NCI-H1694 treated with DMSO at 0.1 percent for 48 hours (cell line): ENCODE measurements around the gene AOC2.
"Not testable (repeated sequence)": the region's sequence is repeated elsewhere in the genome, so short reads cannot be mapped to it uniquely, and the experiment has no call there.

Source experiments
- DNase-seq: peaks from one replicate; lab custom pipeline; 2025; lab: John Stamatoyannopoulos, UW

The AOC2 gene

DNA sequence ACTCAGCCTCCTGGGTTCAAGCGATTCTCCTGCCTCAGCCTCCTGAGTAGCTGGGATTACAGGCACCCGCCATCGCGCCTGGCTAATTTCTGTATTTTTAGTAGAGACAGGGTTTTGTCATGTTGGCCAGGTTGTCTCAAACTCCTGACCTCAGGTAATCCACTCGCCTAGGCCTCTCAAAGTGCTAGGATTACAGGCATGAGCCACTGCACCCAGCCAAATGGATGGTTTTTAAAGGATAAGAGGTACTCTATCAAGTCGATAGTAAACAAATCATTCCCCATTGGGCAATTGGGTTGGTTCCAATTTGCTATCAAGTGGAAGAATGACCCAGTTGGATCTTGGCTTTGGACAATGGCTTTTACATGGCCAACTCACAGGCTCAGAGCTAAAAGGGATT is 37.3 kb downstream of the AOC2 start:
- DNase-seq, result not testable (repeated sequence)

DNA sequence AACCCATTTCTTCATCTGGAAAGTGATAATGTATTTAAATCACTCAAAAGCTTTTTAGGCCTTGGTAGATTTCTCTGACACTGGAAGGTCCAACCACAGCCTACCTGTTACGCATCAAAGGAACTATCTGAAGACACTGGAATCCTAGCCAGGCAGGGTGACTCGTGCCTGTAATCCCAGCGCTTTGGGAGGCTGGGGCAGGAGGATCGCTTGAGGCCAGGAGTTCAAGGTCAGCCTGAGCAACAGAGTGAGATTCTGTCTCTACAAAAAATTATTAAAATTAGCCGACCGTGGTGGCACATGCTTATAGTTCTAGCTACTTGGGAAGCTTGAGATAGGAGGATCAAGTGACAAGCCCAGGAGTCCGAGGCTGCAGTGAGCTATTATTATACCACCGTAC is 37.8 kb downstream of the AOC2 start:
- no peak for DNase-seq

DNA sequence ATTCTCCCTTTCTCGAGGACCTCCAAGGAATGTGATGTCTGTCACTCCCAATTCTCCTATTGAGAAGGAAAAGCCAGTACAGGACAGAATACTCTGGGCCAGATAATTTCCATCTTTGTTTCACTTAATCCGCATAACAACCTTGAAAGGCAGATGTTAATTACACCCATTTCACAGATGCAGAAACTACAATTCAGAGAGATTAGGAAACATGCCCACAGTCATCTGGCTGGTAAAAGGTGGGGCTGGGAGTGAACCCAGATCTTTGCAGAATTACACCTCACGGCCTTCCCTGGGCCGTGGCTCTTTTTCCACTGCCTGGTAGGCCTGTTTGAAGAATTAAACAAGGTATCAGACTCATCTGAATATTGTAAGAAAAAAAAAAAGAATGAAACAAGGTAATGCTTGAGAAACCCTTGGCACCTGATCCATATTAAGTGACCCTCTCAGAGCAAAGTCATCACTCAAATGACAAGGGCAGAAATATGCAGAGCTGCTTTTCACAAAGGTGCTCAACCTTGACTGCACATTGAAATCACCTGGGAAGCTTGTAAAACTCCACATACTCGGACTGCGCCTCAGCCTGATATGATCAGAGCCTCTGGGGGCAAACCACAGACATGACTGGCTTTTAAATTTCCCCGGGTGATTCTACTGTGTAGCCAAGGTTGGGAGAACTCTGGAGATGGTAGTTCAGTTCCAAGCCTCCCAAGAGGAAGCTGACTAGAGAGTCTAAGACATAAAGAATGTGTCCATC is 39.6 kb downstream of the AOC2 start:
- no peak for DNase-seq

DNA sequence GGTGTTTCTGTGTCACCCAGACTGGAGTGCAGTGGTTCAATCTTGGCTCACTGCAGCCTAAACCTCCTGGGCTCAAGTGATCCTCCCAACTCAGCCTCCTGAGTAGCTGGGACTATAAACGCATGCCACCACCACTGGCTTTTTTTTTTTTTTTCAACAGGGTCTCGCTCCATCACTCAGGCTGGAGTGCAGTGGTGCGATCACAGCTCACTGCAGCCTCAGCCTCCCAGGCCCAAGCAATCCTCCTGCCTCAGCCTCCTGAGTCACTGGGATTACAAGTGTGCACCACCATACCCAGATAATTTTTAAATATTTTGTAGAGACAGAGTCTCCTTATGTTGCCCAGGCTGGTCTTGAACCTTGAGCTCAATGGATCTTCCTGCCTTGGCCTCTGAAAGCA is 41.4 kb downstream of the AOC2 start:
- DNase-seq, result not testable (repeated sequence)

DNA sequence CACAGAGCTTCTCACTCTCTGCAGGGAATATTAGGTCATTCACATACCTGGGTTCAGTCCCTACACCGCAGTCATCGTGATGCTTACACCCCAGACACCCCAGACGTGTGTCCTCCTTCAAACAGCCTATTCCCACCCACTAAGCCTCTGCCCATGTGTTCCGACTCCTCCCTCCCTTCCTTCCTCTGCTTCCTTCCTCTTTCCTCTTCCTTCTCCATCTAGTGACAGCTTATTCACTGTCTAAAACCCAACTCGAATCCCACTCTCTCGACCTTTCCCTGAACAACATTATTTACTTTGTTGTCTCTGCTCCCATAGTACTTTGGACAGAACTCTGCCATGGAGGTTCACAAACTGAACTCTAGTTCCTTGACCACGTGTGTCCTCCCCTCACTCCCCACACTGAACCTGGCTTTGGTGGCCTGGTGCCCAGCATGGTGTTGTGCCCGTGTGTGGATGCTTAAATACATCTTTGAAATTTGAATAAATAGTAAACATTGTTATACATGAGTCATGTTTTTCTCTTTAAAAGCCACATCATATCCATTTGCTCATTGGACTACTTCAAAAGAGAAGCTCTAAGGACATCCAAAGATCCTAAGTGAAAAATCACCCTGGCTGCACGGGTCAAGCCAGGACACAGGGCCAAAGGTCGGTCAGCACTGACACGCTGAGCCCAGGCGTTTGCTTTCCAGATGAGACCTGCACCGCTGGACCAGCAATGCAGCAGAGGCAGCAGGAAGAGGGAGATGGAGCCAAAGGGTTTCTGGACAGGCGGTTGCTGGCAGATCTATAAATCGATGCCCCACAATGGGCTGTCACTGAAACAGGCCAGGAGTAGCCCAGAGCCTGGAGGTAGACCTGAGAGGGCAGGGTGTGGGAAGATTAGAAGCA is 42.1 kb downstream of the AOC2 start:
- DNase-seq, result no peak

DNA sequence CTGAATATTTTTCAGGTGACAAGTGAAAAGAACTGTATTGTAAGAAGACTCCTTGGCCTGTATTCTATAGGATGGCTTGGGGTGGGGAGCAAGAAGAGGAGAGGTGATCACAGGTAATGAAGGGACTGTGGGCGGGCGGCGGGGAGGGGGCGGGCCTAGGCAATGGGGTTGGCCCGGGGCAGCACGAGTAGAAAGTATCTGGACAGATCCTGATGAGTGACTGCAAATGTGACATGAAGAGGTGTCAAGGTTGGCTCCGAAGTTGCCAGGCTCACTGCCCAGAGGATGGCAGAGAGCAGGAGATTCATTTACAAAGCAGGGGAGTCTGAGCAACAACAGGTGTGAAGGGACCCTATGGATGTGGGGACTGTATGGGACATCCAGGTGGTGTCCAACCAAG is 45.4 kb downstream of the AOC2 start:
- no peak for DNase-seq

GRCh38 chr17:42891539-42892152 is 47.3 kb downstream of the AOC2 start:
- no peak for DNase-seq

DNA sequence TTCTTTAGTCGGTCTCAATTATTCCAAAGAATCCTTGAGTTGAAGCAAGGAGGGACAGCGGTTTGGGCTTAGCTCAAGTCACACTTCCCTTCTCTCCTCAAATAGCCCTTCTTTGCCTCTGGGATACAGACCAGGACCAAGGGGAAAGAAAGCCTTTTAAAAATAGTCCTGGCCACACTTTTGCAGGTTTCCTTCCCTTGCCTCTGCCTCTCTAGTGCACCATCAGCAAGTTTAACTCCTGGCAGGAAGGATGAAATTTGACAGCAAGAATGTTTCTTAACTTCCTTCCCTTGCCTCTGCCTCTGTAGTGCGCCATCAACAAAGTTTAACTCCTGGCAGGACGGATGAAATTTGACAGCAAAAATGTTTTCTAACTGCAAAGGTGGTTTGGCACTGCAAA is 49.0 kb downstream of the AOC2 start:
- no peak for DNase-seq

GRCh38 chr17:42894283-42895184 is 50.2 kb downstream of the AOC2 start:
- no peak for DNase-seq

DNA sequence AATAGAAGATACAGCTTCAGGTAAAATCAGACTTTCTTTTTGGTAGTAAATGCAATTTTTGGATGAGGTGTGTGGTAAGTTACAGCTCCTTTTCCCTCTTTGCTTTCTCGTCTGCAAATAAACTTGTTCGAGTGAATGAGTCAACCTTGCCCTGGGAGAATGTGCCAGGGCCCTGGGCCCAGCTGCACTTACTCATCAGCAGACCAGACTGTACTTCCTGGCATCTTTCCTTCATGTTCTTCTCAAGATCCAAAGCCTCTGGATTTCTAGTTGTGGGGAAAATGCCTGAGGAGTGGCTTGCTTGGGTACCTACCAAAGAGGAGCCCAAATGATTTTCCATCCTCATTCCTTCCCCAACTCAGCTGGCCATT is 50.8 kb downstream of the AOC2 start:
- DNase-seq, result no peak

DNA sequence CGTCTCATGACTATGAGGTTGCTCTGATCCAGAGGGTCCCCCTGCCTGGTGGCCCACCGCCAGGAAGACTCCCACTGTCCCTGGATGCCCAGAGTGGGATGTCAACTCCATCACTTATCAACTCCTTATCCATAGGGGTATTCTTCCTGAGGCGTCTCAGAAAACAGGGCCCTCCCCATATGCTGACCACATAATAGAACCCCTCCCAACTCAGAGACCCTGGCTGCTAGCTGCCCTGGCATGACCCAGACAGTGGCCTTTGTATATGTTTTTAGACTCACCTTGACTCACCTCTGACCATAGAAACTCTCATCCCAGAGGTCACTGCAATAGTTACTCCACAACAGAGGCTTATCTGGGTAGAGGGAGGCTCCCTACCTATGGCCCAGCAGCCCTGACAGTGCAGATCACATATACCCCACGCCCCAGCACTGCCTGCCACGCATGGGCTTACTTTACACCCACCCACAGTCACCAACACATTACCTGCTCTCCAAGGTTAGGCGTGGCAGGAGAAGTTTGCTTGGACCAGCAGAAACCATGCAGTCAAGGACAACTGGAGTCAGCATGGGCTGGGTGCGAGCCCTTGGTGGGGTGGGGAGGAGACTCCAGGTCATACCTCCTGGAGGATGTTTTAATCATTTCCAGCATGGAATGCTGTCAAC is 53.9 kb downstream of the AOC2 start:
- DNase-seq, result no peak

DNA sequence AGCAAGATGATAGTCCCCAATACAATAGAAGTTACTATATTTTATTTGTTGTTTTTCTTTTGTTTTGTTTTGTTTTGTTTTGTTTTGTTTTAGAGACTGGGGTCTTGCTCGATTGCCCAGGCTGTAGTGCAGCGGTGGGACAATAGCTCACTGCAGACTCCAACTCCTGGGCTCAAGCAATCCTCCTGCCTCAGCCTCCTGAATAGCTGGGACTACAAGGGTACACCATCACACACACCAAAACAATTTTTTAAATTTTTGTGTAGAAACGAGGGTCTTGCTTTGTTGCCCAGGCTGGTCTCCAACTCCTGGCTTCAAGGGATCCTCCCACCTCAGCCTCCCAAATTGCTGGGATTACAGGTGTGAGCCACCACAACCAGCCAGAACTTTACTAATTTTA is 55.6 kb downstream of the AOC2 start:
- not testable (repeated sequence) for DNase-seq
